GM20431 (cell line): Measurements from ENCODE around the gene TBC1D25.

Source experiments
- in situ Hi-C: fragments of 300-500 bp; cut with MseI, MboI; formaldehyde crosslinking; loops from one replicate; pipeline ENCODE4 v1.15.0; 2020; ENCODE audit warnings: low sequenced_read_pairs; ENCODE audit not compliant: unreplicated experiment

Gene TBC1D25

DNA sequence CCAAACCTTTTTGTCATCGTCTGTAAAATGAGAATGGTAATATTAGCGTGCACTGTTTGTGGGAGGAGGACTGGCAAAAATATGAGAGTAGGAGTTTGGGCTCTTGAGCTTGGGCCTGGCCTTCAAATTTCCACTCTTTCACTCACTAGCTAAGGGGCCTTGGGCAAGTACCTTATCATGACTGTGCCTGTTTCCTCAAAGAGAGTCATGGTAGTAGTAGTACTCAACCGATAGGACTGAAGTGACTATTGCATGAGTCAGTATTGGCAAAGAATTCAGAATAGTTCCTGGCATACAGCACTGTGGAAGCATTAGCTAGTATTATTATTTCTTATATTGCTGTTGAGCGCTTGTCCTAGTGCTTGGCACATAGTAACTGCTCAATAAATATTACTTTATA lies 18.8 kb downstream of the TBC1D25 start:
- in situ Hi-C loops, result no loop called here

DNA sequence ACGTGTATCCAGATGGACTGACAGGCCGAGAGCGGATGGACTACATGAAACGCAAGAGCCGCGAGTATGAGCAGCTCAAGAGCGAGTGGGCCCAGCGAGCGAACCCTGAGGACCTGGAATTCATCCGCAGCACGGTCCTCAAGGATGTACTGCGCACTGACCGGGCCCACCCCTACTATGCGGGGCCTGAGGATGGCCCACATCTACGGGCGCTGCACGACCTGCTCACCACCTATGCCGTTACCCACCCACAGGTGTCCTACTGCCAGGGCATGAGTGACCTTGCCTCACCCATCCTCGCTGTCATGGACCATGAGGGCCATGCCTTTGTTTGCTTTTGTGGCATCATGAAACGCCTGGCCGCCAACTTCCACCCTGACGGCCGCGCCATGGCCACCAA lies 20.1 kb downstream of the TBC1D25 start:
- in situ Hi-C loops, result no loop called here

DNA sequence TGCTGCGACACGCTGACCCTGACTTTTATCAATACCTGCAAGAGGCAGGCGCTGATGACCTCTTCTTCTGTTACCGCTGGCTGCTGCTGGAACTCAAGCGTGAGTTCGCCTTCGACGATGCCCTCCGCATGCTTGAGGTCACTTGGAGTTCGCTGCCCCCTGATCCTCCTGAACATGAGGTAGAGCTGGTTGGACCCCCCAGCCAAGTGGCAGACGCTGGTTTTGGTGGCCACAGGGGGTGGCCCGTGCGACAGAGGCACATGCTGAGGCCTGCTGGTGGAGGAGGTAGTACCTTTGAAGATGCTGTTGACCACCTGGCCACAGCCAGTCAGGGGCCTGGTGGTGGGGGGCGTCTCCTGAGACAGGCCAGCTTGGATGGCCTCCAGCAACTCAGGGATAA lies 20.5 kb downstream of the TBC1D25 start:
- in situ Hi-C loops, result no loop called here

DNA sequence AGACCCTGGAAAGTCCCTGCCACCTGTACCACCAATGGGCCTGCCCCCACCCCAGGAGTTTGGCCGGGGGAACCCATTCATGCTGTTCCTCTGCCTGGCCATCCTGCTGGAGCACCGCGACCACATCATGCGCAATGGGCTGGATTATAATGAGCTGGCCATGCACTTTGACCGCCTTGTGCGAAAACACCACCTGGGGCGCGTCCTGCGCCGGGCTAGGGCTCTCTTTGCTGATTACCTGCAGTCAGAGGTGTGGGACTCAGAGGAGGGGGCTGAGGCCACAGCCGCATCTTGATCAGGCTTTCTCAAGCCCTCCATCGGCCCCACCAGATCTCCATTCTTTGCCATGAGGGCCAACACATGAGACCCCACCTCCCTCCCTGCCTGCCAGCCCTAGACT lies 21.2 kb downstream of the TBC1D25 start:
- in situ Hi-C loops, result no loop called here

- in situ Hi-C loops, result no loop called here
These were observed 30.4 kb downstream of the TBC1D25 start for GRCh38 chrX:48569958-48570357.

- in situ Hi-C loops, result no loop called here
These were observed 34.3 kb downstream of the TBC1D25 start for GRCh38 chrX:48573690-48574269.

DNA sequence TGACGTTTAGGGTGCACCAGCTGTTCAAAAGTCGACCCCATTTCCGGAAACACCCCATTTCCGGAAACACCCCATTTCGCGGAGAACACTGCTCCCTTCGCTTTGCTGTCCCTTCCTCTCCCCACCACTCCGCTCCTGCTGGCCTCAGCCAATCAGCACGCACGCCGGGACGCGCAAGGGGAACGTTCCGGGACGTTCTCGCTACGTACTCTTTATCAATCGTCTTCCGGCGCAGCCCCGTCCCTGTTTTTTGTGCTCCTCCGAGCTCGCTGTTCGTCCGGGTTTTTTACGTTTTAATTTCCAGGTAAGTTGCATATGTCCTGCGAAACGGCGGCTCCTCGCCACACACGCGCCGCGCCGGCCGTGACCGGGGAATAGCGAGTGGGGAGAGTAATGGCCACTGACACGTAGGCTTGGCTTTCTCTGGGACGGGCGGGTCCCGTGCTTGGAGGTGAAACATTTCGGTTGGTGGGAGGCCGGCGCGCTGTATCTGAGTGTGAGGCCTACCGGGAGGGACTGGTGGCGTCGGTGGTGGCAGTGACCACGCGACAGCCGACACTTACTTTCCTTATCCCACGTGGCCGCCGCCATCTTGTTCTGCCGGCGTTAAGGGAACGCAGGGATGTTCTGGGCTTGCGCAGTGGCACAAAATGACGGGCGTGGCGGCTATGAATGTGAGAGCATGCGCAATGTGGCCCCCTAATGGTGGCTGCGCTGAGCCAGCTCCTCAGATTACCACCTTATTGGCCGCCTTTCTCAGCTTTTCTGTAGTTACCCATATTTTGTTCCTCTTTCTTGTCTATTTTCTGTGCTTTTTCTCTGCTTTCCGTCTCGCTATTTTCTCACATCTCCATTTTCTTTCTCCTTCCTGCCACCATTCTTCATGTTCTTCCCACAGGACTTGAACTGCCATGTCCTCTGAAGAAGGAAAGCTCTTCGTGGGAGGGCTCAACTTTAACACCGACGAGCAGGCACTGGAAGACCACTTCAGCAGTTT lies 35.1 kb downstream of the TBC1D25 start, which contains the start of gene RBM3:
RBM3 (plus strand) TSS at position 215 of the 997 bp plus-strand sequence; CDS start at position 912, 697 bp downstream.
- in situ Hi-C loops, result no loop called here

DNA sequence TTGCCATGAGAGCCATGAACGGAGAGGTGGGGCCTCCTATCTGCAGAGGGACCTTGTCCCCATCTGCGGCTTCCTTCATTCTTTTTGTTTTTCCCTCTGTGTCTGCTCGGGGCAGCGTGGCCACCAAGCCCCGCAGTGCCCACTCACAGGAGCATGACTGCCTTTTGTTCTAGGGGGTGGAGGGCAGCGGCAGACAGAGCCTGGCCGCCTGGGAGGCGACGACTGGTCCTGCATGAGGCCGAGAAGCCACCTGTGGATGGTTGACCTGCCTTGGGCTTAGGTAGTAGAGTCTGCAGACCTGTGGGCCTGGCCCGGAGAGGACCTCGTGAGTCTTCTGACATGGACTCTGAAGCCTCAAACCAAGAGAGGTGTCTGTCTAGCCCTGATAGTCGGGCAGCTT lies 36.1 kb downstream of the TBC1D25 start:
- in situ Hi-C loops, result no loop called here

- in situ Hi-C loops, result no loop called here
These were observed 36.6 kb downstream of the TBC1D25 start for GRCh38 chrX:48576108-48576507.

DNA sequence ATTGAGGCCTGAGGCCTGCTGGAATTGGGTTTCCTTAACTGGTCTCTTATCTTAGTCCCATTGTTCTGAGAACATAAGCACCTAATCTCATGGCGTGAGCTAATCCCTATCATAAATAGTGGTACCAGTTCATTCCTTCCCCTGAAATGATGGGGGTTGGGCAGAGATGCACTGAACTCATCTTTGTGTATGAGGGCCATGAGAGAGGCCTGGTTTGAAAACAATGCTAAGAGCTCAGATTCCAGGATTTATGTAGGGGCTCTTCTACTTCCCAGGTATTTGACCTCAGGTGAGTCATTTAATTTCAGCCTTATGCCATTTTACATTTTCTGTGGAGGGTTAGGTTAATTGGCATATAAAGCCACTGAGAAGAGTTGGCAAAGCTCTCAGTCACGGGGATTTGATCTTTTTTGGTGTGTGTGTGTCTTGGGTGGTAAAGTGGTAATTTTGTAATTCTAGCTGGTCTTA lies 39.2 kb downstream of the TBC1D25 start:
- in situ Hi-C loops, result no loop called here

DNA sequence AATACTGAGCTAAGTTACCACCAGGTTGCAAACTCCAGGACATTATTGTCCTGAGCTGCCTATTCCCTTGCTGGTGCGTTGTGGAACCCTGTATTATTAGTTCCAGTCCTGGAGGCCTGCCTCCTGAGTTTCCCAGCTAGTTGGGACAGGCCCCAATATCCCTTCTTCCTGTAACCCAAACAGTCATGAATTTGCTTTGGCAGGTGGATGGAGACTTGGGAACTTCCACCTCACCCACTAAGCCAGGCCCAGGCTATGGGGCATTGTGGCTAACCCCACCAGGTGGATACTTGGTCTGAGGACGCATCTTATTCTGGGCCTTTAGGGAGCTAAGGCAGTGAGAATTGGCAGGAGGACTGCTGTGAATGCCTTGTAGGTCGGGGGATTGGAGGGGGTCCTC lies 39.7 kb downstream of the TBC1D25 start:
- in situ Hi-C loops, result no loop called here

- in situ Hi-C loops, result no loop called here
These were observed 41.1 kb downstream of the TBC1D25 start for GRCh38 chrX:48580662-48581061.

DNA sequence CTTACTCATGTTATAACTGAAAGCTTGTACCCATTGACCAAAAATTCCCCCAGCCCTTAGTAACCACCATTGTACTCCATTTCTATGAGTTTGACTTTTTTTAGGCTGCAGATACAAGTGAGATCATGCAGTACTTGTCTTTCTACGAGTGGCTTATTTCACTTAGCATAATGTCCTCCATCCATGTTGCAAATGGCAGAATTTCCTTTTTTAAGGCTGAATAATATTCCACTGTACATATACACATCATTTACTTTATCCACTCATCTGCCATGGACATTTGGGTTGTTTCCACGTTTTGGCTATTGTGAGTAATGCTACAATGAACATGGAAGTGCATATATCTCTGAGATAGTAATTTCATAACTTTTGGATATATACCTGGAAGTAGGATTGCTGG lies 45.2 kb downstream of the TBC1D25 start:
- in situ Hi-C loops, result no loop called here

- in situ Hi-C loops, result no loop called here
These were observed 50.1 kb downstream of the TBC1D25 start for GRCh38 chrX:48589482-48590162.

DNA sequence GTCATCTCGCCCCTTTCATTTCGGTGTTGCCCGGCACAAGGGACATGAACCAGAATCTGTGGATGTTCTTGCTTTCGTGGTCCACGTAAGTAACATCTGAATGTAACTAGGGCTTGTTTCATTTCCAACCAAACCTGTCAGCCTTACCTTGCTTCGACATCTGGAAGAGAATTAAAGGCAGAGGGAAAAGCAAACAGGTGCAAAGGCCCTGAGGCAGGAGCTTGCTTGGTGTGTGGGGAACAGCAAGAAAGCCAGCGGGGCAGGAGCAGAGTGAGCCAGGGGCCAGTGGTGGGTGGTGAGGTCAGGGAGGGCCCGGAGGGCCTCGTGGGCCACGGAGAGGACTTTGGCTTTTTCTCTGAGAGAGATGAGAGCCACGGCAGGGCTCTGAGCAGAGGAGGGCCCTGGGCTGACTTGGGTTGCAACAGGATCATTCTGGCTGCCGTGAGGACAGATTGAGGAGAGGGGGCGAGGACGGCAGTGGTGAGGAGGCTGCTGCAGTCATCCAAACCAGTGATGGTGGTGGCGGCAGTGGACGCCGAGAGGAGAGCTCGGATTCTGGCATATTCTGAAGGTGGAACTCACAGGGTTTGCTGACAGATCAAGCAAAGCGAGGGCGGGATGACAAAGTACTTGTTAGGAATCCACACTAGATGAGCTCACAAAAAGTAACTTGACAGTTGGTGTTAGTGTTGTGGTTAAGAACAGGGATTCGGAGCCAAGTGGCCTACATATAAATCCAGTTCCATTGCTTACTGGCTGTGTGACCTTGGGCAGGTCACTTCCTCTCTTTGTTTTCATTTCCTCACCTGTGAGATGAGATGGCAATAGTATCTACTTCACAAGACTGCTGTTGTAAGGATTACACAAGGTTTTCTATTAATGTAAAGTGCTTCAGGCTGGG lies 50.9 kb downstream of the TBC1D25 start:
- in situ Hi-C loops, result no loop called here

DNA sequence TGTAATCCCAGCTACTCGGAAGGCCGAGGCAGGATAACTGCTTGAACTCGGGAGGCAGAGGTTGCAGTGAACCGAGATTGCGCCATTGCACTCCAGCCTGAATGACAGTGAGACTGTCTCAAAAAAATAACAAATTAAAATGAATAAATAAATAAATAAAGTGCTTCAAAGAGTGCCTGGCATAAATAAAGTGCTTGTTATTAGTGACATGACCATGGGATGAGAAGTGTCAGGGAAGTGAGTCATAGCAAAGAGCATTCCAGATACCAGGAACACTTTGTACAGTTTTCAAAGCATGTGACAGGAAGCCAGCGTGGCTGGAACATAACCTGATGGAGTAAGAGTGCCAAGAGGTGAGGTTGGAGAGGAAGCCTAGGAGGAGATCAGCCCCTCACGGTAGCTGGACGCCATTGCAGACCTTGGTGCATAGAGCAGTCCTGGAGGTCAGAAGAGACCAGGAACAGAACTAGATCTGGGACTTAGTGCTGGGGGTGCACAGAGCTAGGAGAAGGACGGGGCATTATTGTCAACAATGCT lies 51.8 kb downstream of the TBC1D25 start:
- in situ Hi-C loops, result no loop called here

GRCh38 chrX:48592971-48593370 lies 53.5 kb downstream of the TBC1D25 start:
- in situ Hi-C loops, result no loop called here

DNA sequence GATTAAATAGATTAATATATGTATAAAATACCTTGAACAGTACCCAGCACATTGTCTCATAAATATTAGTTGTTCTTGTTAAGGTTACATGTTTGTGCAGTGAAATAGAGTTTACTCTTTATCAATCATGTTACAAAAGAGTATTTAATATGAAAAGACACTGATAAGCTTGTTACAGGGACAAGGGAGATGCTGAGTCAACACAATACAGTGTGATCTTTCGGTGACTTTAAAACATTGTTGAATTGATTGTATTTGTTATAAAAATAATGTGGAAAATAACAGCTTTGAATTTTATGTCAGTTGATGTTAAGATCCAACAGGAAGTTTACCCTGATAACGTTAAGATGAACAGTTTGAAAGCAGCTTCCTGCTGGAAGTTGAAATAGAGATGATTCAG lies 56.4 kb downstream of the TBC1D25 start:
- in situ Hi-C loops, result no loop called here
